ENCODE data around the gene TTC1. TPM values are rescaled to one million over a fixed set of nuclear protein-coding genes. Genes with fewer than 3 reads are reported as not detected.

The TTC1 gene
- total RNA-seq, 1 donor from 2014 or later, result 69.1 TPM

Other genes starting within 250 kb of the TTC1 start
- gene ADRA1B, start 92.7 kb upstream of the TTC1 start, total RNA-seq, result not detected in 2 replicates
- 29.7 and 30.2 TPM in 2 replicates for gene PWWP2A, start 110.3 kb downstream of the TTC1 start, total RNA-seq
- not detected in 2 replicates for gene FABP6, start 220.4 kb downstream of the TTC1 start, total RNA-seq